MCF 10A (cell line): Measurements from ENCODE around the gene ZFYVE21. TPM values are rescaled to one million over a fixed set of nuclear protein-coding genes. Genes with fewer than 3 reads are reported as not detected.

Experiments used
- Bru-seq: library from RNA; stranded (reverse); fragments of 400-500 nt; gene quantifications from one replicate; lab custom pipeline; 2021; lab: Mats Ljungman, UMichigan
- BruChase-seq, 2 experiments: library from RNA; stranded (reverse); fragments of 400-500 nt; gene quantifications; one replicate each; lab custom pipeline; 2021; lab: Mats Ljungman, UMichigan
- BruUV-seq: library from RNA; stranded (reverse); fragments of 400-500 nt; replicated peaks from 2 replicates; lab custom pipeline; 2021; lab: Mats Ljungman, UMichigan
- CTCF ChIA-PET: fragments of 300-600 bp; sonication (Branson Sonifier 250); formaldehyde crosslinking; extraction: SDS; loops from one replicate; lab custom pipeline; 2021; ENCODE audit warnings: antibody characterized with exemption, inconsistent platforms; lab: Yijun Ruan, JAX
- POLR2A ChIA-PET: fragments of 300-600, 350-650 bp; sonication (Branson Sonifier 250); formaldehyde crosslinking; extraction: SDS; loops from one replicate; lab custom pipeline; 2020; ENCODE audit warnings: antibody characterized with exemption, inconsistent platforms; lab: Yijun Ruan, JAX
- DNase-seq: peaks from one replicate; pipeline ENCODE4 v3.0.0-alpha.2; 2018; ENCODE audit not compliant: unreplicated experiment
- H3K27ac Mint-ChIP-seq: one replicate; pipeline ENCODE4 v1.8.0; 2022; ENCODE audit warnings: mild to moderate bottlenecking, low read depth, mixed read lengths; ENCODE audit not compliant: unreplicated experiment
- H3K27me3 Mint-ChIP-seq: one replicate; pipeline ENCODE4 v1.8.0; 2022; ENCODE audit warnings: mixed read lengths; ENCODE audit not compliant: insufficient read depth, unreplicated experiment
- H3K36me3 Mint-ChIP-seq: one replicate; pipeline ENCODE4 v1.8.0; 2022; ENCODE audit warnings: mild to moderate bottlenecking, moderate library complexity, mixed read lengths; ENCODE audit not compliant: insufficient read depth, unreplicated experiment
- H3K4me1 Mint-ChIP-seq: one replicate; pipeline ENCODE4 v1.8.0; 2022; ENCODE audit warnings: mixed read lengths; ENCODE audit not compliant: insufficient read depth, unreplicated experiment
- H3K4me3 Mint-ChIP-seq: one replicate; pipeline ENCODE4 v1.8.0; 2022; ENCODE audit warnings: mild to moderate bottlenecking, moderate library complexity, mixed read lengths; ENCODE audit not compliant: unreplicated experiment
- H3K9me3 Mint-ChIP-seq: one replicate; pipeline ENCODE4 v1.8.0; 2022; ENCODE audit warnings: mixed read lengths; ENCODE audit not compliant: unreplicated experiment
- CTCF ChIP-seq: fragments of 200-600 bp; IDR thresholded peaks from one replicate; pipeline ENCODE4 v1.8.0; 2022; ENCODE audit warnings: antibody characterized with exemption, mild to moderate bottlenecking; ENCODE audit not compliant: unreplicated experiment
- intact Hi-C: fragments of 100-400 bp; cut with micrococcal nuclease; formaldehyde crosslinking; loops from 2 replicates; pipeline ENCODE4 v1.14.1; 2022
- long read RNA-seq: library from polyadenylated mRNA; stranded (forward); transcript quantifications from one replicate; pipeline ENCODE4 v2.0.0, GENCODE V29; 2022
- total RNA-seq: library from RNA; stranded (reverse); gene quantifications from 2 replicates; pipeline ENCODE4 v1.2.3, GENCODE V29; 2022

Gene ZFYVE21
- total RNA-seq (28.6 and 35.5 TPM in 2 replicates), Bru-seq, nascent RNA (percentile 57 among the genes with signal in this experiment), BruChase-seq, experiment 1, labeled RNA remaining after a 6-hour chase (percentile 69 among the genes with signal in this experiment), BruChase-seq, experiment 2, labeled RNA remaining after a 2-hour chase (percentile 76 among the genes with signal in this experiment)
- long read RNA-seq, transcript ZFYVE21-201 (8 exons, 1,521 nt), result minor isoform, 5 of 83 reads
- long read RNA-seq, transcript ZFYVE21-202 (7 exons, 1,383 nt), result major isoform, 74 of 83 reads
- long read RNA-seq, partial matches to known transcripts, result 0 of 83 reads
- long read RNA-seq, other reads (novel, unspliced or antisense), result 4 of 83 reads

- Mint-ChIP-seq H3K9me3 (no peaks in the 10 kb centered on the region), H3K27me3 (no peaks in the 10 kb centered on the region), H3K4me1 (peaks cover 38% of the 10 kb centered on the region), H3K4me3 (peak within 1 kb of the TSS; percentile 94), H3K27ac (peak within 1 kb of the TSS; percentile 87), H3K36me3 (no peaks in the 10 kb centered on the region)
- CTCF ChIA-PET, result interaction anchor here (0.5 to 0.9 kb wide), 3 partner anchors 10 to 66 kb away, joined by 3 read pairs; no protein-coding TSS in a partner anchor
- DNase-seq, result peak; percentile 100
- BruUV-seq, result no TSS peak
- POLR2A ChIA-PET, result interaction anchor here (0.6 to 2.0 kb wide), 15 partner anchors 11 to 385 kb away, joined by 3 to 7 read pairs (median 3); partner anchors contain the start of genes BAG5, COA8 and KLC1
- no peak for TF ChIP-seq CTCF
- intact Hi-C loops, result loop anchor here (10.0 kb wide), 2 partner anchors 91 to 141 kb away; partner anchors contain the start of gene KLC1
Measured at GRCh38 chr14:103715052-103716000, at the start of gene ZFYVE21, which contains the start of gene XRCC3. Gene ZFYVE21, plus strand, starts transcription at chr14:103715810. Its CDS starts 32 bp downstream, at chr14:103715842. Gene XRCC3, minus strand, starts transcription at chr14:103715451. Its CDS starts 4,364 bp downstream, at chr14:103711087.

DNA sequence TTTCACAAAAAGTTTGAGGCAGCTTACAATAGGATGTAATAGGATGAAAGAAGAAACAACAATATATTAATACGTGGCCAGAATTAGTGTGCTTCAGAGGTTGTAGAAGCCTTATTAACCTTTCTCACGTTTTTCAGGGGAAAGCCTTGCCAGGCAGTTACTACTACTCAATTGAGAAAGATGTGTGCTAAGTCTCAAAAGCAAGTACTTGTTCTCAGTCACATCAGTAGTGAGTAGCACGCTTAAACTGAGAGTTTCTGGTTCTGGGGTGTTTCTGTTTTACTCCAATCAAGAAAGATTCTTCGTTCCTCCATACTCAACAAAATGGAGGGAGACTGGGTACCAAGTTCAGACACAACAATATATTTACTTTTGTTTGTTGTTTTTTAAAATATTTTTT is 47.9 kb upstream of the ZFYVE21 start:
- intact Hi-C loops, result no loop called here
- H3K4me3 Mint-ChIP-seq, result no peak overlapping the region
- H3K9me3 Mint-ChIP-seq, result no peaks in the 10 kb centered on the region
- H3K27ac Mint-ChIP-seq, result no peak overlapping the region
- no peak for DNase-seq
- H3K4me1 Mint-ChIP-seq, result peaks cover 6% of the 10 kb centered on the region
- no peak for TF ChIP-seq CTCF
- BruUV-seq, result no TSS peak
- POLR2A ChIA-PET, result interaction anchor here (0.6 to 0.7 kb wide), 2 partner anchors 107 to 235 kb away, joined by 3 to 4 read pairs; no protein-coding TSS in a partner anchor
- CTCF ChIA-PET, result no interaction called here
- H3K27me3 Mint-ChIP-seq, result no peaks in the 10 kb centered on the region
- H3K36me3 Mint-ChIP-seq, result peaks cover 78% of the 10 kb centered on the region

DNA sequence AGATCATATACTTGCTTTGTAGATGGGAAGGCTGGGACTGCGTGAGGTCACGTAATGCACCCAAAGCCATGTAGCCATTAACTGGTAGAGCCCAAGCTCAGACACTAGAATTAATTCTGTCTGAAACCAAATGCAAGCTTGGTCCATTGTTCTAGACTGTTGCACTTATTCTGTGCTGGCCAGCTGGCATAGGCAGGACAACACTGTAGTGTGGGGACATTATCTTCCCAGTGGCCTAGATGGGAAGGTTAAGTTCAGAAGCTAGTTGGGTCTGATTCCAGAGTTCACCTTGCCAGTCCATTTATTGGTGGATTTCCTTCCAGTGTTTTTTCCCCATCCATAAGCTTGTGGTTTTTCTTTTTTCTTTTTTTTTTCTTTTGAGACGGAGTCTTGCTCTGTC is 47.5 kb upstream of the ZFYVE21 start:
- no peaks in the 10 kb centered on the region for H3K27me3 Mint-ChIP-seq
- intact Hi-C loops, result no loop called here
- H3K27ac Mint-ChIP-seq, result no peak overlapping the region
- no peak for TF ChIP-seq CTCF
- H3K36me3 Mint-ChIP-seq, result peaks cover 78% of the 10 kb centered on the region
- BruUV-seq, result no TSS peak
- ChIA-PET POLR2A (interaction anchor here (0.7 kb wide), 1 partner anchor 107 kb away, joined by 3 read pairs; no protein-coding TSS in a partner anchor), CTCF (no interaction called here)
- no peaks in the 10 kb centered on the region for H3K9me3 Mint-ChIP-seq
- H3K4me1 Mint-ChIP-seq, result peaks cover 6% of the 10 kb centered on the region
- no peak overlapping the region for H3K4me3 Mint-ChIP-seq
- DNase-seq, result no peak
